Stimulated activated CD4-positive, alpha-beta T cell treated with anti-CD3 and anti-CD28 coated beads, Interleukin-1b, Interleukin-23, amount 100 ng/mL, for 4 hours (primary cell): ENCODE data around the gene ZC3H10.
"Not testable (repeated sequence)": the region's sequence is repeated elsewhere in the genome, so short reads cannot be mapped to it uniquely, and the experiment has no call there.

ENCODE experiments used
- DNase-seq, 2 donors: peaks; one replicate each; pipeline ENCODE4 v3.0.0-alpha.2; 2020; ENCODE audit warnings: low read depth in 2 of 2

Gene ZC3H10

GRCh38 chr12:56117778-56118687, at the start of gene ZC3H10:
ZC3H10 (plus strand) TSS chr12:56118266; CDS start chr12:56120563, 2,297 bp downstream.
- DNase-seq = peak; percentile 91 to 94

GRCh38 chr12:56071648-56072047, 46.4 kb upstream of the ZC3H10 start:
- no peak for DNase-seq

GRCh38 chr12:56074396-56074795, 43.7 kb upstream of the ZC3H10 start:
- DNase-seq = no peak

- not testable (repeated sequence) for DNase-seq
Measured at GRCh38 chr12:56077966-56078365, 40.1 kb upstream of the ZC3H10 start.

GRCh38 chr12:56078427-56078826, 39.6 kb upstream of the ZC3H10 start:
- no peak for DNase-seq

- DNase-seq = peak; percentile 24 to 39
Measured at GRCh38 chr12:56078931-56079722, 38.9 kb upstream of the ZC3H10 start.

GRCh38 chr12:56079723-56080555, 38.1 kb upstream of the ZC3H10 start, which contains the start of gene ERBB3:
ERBB3 (plus strand) TSS chr12:56080165; CDS start chr12:56080301, 136 bp downstream.
- DNase-seq = peak; percentile 55 to 59

- no peak for DNase-seq
Measured at GRCh38 chr12:56080556-56081138, 37.4 kb upstream of the ZC3H10 start.

GRCh38 chr12:56081393-56082347, 36.4 kb upstream of the ZC3H10 start:
- DNase-seq = no peak

- DNase-seq = no peak
Measured at GRCh38 chr12:56082382-56082781, 35.7 kb upstream of the ZC3H10 start.

- DNase-seq = no peak
Measured at GRCh38 chr12:56082967-56083366, 35.1 kb upstream of the ZC3H10 start.

GRCh38 chr12:56084958-56085543, 33.0 kb upstream of the ZC3H10 start:
- DNase-seq = no peak

- no peak for DNase-seq
Measured at GRCh38 chr12:56086096-56086495, 32.0 kb upstream of the ZC3H10 start.

- no peak for DNase-seq
Measured at GRCh38 chr12:56086608-56087007, 31.5 kb upstream of the ZC3H10 start.

- no peak for DNase-seq
Measured at GRCh38 chr12:56087220-56087619, 30.8 kb upstream of the ZC3H10 start.

- DNase-seq = no peak
Measured at GRCh38 chr12:56097738-56098137, 20.3 kb upstream of the ZC3H10 start.

GRCh38 chr12:56098592-56098991, 19.5 kb upstream of the ZC3H10 start:
- no peak for DNase-seq

GRCh38 chr12:56099787-56100186, 18.3 kb upstream of the ZC3H10 start:
- no peak for DNase-seq

GRCh38 chr12:56101045-56101444, 17.0 kb upstream of the ZC3H10 start:
- DNase-seq = no peak

- no peak for DNase-seq
Measured at GRCh38 chr12:56102683-56103065, 15.4 kb upstream of the ZC3H10 start.
